HG03108 (cell line): ENCODE data around the gene SFRP5.

Experiments
- ATAC-seq: cut with Tn5 transposase; IDR thresholded peaks from one replicate; pipeline ENCODE4 v1.9.1; 2021; ENCODE audit warnings: moderate library complexity; ENCODE audit not compliant: unreplicated experiment

The SFRP5 gene

GRCh38 chr10:97788552-97789442, 17.0 kb upstream of the SFRP5 start:
- no peak for ATAC-seq

- no peak for ATAC-seq
These were observed 13.9 kb upstream of the SFRP5 start for GRCh38 chr10:97785731-97786130.

GRCh38 chr10:97785231-97785630, 13.4 kb upstream of the SFRP5 start:
- ATAC-seq: no peak

- no peak for ATAC-seq
These were observed 12.5 kb upstream of the SFRP5 start for GRCh38 chr10:97784200-97784810.

- no peak for ATAC-seq
These were observed 10.8 kb upstream of the SFRP5 start for GRCh38 chr10:97782455-97783228.

- no peak for ATAC-seq
These were observed 10.0 kb upstream of the SFRP5 start for GRCh38 chr10:97781618-97782331.

GRCh38 chr10:97780841-97781617, 9.2 kb upstream of the SFRP5 start:
- ATAC-seq: no peak

GRCh38 chr10:97779975-97780374, 8.2 kb upstream of the SFRP5 start:
- no peak for ATAC-seq

- ATAC-seq: no peak
These were observed 7.7 kb upstream of the SFRP5 start for GRCh38 chr10:97779492-97779891.

- ATAC-seq: no peak
These were observed 6.9 kb upstream of the SFRP5 start for GRCh38 chr10:97778452-97779302.

- no peak for ATAC-seq
These were observed 5.3 kb upstream of the SFRP5 start for GRCh38 chr10:97777143-97777542.

- no peak for ATAC-seq
These were observed 3.1 kb upstream of the SFRP5 start for GRCh38 chr10:97774811-97775294.

- ATAC-seq: no peak
These were observed 1.3 kb upstream of the SFRP5 start for GRCh38 chr10:97773096-97773495.

- no peak for ATAC-seq
These were observed 526 bp downstream of the SFRP5 start for GRCh38 chr10:97771055-97771891.

- ATAC-seq: no peak
These were observed 1.5 kb downstream of the SFRP5 start for GRCh38 chr10:97770255-97770654.

- ATAC-seq: no peak
These were observed 3.2 kb downstream of the SFRP5 start for GRCh38 chr10:97768322-97769315.
